ENCODE data around the gene CBX1.

CBX1 gene

GRCh38 chr17:48031966-48032365 lies 69.3 kb downstream of the CBX1 start:
- Histone ChIP-seq H3K27me3 (peaks cover 32 to 57% (median 53%) of the 10 kb centered on the region in 11 experiments), H4K20me1 (peaks cover 0 to 9% (median 5%) of the 10 kb centered on the region in 11 experiments; a peak in 11 of 22 replicates), H3K27ac (no peak overlapping the region), H3K9me3 (replicated peaks in 1 of 11) (no peaks in the 10 kb centered on the region), H3K36me3 (no peaks in the 10 kb centered on the region), H3K9ac (no peak overlapping the region), H3K4me3 (no peak overlapping the region), H3K4me1 (peaks cover 0 to 4% (median 2%) of the 10 kb centered on the region in 10 experiments; a peak in 16 of 20 replicates), H3K4me2 (no peak overlapping the region)
- TF ChIP-seq Cebpa-rat (IDR thresholded peaks at IDR 0.05) = no peak

DNA sequence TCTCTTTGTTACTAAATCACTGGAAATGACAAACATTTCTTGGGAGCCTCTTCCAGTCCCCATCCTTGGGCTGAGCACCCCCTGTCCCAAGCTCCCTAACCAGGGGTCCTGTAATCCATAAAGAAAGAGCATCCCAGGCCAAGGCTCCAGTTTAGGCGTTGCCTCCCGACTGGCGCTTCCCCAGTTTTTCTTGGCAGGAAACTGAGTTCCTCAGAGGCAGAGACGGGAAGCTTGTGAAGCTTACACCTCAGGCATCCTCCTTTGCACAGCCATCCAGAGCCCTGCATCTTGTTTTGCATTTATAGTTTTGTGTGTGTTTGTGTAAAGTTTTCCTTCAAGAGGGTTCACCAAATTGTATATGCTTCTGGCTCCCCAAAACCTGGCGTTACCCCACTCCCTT lies 70.7 kb downstream of the CBX1 start:
- Histone ChIP-seq H4K20me1 (peaks cover 0 to 14% (median 0%) of the 10 kb centered on the region in 11 experiments; a peak in 7 of 22 replicates), H3K9ac (no peak overlapping the region), H3K4me3 (no peak overlapping the region), H3K36me3 (no peaks in the 10 kb centered on the region), H3K27me3 (peaks cover 18 to 47% (median 40%) of the 10 kb centered on the region in 11 experiments; a peak in 21 of 22 replicates), H3K9me3 (replicated peaks in 1 of 11) (no peaks in the 10 kb centered on the region), H3K27ac (no peak overlapping the region), H3K4me1 (peaks cover 5 to 12% (median 7%) of the 10 kb centered on the region in 10 experiments), H3K4me2 (no peak overlapping the region)
- TF ChIP-seq Cebpa-rat (IDR thresholded peaks at IDR 0.05) = no peak

DNA sequence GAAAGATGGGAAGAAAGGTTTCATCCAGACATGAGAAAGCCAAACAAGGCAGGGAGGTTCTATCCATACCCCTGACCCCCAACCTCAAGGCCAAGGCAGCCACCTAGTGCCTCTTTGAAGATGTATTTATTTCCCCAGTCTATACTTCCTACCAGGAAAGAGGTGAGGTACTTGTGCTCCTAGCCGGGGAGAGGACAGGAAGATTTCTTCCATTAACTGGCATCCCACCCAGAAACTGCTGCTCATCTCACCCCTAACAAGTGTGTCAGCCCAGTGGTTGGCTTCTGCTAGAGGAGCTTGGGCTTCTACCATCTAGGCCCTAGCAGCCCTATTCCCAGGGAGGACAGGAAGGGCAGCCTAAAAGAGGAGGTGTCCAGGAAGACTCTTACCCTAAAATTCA lies 72.5 kb downstream of the CBX1 start:
- no peak overlapping the region for H3K9ac ChIP-seq
- no peaks in the 10 kb centered on the region for H3K9me3 ChIP-seq (replicated peaks in 1 of 11)
- peaks cover 3 to 41% (median 35%) of the 10 kb centered on the region in 11 experiments; a peak in 20 of 22 replicates for H3K27me3 ChIP-seq
- no peaks in the 10 kb centered on the region for H3K36me3 ChIP-seq
- no peak overlapping the region for H3K4me3 ChIP-seq
- H3K4me1 ChIP-seq = peaks cover 17 to 24% (median 21%) of the 10 kb centered on the region in 10 experiments
- H4K20me1 ChIP-seq = peaks cover 0 to 20% (median 9%) of the 10 kb centered on the region in 11 experiments; a peak in 11 of 22 replicates
- H3K27ac ChIP-seq = no peak overlapping the region
- no peak for TF ChIP-seq Cebpa-rat (IDR thresholded peaks at IDR 0.05)
- H3K4me2 ChIP-seq = no peak overlapping the region

- H3K4me2 ChIP-seq = no peak overlapping the region
- H3K9ac ChIP-seq = no peak overlapping the region
- H3K4me3 ChIP-seq = no peak overlapping the region
- peaks cover 0 to 25% (median 13%) of the 10 kb centered on the region in 11 experiments; a peak in 10 of 22 replicates for H4K20me1 ChIP-seq
- H3K9me3 ChIP-seq (replicated peaks in 1 of 11) = no peaks in the 10 kb centered on the region
- peaks cover 26 to 33% (median 31%) of the 10 kb centered on the region in 10 experiments for H3K4me1 ChIP-seq
- no peak for TF ChIP-seq Cebpa-rat (IDR thresholded peaks at IDR 0.05)
- H3K27ac ChIP-seq = no peak overlapping the region
- H3K27me3 ChIP-seq = peaks cover 14 to 41% (median 35%) of the 10 kb centered on the region in 11 experiments; a peak in 21 of 22 replicates
- H3K36me3 ChIP-seq = no peaks in the 10 kb centered on the region
Observed at GRCh38 chr17:48027322-48027981, 73.8 kb downstream of the CBX1 start.

DNA sequence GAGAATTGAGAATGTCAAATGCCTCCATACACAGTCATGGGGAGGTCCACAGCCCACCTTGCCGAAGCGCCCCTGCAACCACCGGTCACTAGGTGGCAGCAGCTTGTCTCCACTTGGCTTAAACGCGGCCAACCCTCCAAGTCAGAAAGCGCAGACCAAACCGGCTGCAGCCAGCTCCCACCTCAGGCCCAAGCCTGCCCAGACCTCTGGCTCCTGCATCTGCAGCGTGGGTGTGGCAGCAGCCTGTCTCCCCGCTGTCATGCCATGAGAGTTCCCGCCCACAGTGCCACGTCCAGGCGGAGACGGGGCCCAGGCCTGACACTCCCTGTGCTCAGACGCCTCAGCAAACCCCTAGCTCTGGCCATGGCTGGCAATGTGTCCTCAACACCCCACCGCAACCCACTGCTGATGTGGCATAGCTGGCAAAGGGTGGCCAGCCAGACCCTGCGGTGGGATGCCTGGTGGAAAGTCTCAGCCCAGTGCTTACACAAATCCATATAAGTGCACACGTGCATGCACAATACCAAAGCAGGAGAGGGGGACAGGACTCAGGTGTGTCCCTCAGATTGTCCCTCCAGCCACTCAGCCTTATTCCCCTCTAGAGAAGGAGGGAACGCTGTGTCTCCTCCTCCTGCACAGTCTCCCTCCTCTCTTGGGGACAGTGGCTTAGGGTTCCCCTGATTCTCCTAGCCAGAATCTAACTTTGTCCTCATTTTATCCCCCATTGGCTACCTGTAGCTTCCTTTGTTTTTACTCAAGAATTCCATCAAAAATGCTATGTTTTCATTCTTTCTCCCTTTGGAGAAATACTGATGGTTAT lies 74.6 kb downstream of the CBX1 start:
- Histone ChIP-seq H3K27ac (no peak overlapping the region), H3K4me2 (peak overlapping the region in 3 of 11 experiments; percentile 96; a peak in 7 of 22 replicates), H3K27me3 (peaks cover 16 to 41% (median 35%) of the 10 kb centered on the region in 11 experiments; a peak in 21 of 22 replicates), H3K4me3 (no peak overlapping the region), H4K20me1 (peaks cover 0 to 25% (median 13%) of the 10 kb centered on the region in 11 experiments; a peak in 9 of 22 replicates), H3K9me3 (replicated peaks in 1 of 11) (no peaks in the 10 kb centered on the region), H3K4me1 (peaks cover 26 to 39% (median 32%) of the 10 kb centered on the region in 10 experiments), H3K36me3 (no peaks in the 10 kb centered on the region), H3K9ac (no peak overlapping the region)
- no peak for TF ChIP-seq Cebpa-rat (IDR thresholded peaks at IDR 0.05)

DNA sequence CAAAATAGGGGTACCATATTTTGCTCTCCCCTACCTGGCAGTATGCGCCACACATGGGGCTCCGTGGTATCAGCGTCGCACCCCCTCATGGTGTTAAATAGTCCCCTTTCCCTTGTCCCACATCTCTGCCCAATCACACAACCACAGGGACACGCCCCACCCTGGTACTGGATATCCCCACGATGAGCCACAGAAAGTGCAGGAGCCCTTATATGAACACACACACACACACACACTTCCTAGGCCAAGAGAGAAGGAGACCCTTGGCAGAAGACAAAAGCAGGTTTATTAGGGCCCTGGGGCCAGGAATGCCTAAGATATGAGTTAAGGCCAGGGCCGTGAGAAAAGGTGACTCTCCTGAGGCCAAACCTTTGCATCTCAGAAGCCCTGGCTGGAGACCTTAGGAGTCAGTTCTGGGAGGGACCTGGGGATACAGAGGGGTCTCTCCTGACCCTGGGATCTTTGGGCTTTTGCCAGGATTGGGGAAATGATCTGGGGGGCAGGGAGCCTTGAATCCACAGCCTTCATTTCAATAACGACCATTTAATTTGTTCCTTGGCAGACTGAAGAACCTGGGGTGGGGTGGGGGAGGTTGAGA lies 75.3 kb downstream of the CBX1 start:
- Histone ChIP-seq H3K4me2 (peak overlapping the region; percentile 92 to 100 (median 96)), H3K4me3 (peak overlapping the region in 6 of 10 experiments; percentile 46 to 63 (median 56); a peak in 12 of 20 replicates), H3K27ac (no peak overlapping the region), H4K20me1 (peaks cover 0 to 27% (median 13%) of the 10 kb centered on the region in 11 experiments; a peak in 9 of 22 replicates), H3K27me3 (peaks cover 23 to 46% (median 39%) of the 10 kb centered on the region in 11 experiments), H3K36me3 (no peaks in the 10 kb centered on the region), H3K4me1 (peaks cover 26 to 43% (median 33%) of the 10 kb centered on the region in 10 experiments), H3K9me3 (replicated peaks in 1 of 11) (no peaks in the 10 kb centered on the region), H3K9ac (peak overlapping the region in 3 of 11 experiments; percentile 7 to 63 (median 53); a peak in 2 of 22 replicates)
- TF ChIP-seq Cebpa-rat (IDR thresholded peaks at IDR 0.05) = no peak

DNA sequence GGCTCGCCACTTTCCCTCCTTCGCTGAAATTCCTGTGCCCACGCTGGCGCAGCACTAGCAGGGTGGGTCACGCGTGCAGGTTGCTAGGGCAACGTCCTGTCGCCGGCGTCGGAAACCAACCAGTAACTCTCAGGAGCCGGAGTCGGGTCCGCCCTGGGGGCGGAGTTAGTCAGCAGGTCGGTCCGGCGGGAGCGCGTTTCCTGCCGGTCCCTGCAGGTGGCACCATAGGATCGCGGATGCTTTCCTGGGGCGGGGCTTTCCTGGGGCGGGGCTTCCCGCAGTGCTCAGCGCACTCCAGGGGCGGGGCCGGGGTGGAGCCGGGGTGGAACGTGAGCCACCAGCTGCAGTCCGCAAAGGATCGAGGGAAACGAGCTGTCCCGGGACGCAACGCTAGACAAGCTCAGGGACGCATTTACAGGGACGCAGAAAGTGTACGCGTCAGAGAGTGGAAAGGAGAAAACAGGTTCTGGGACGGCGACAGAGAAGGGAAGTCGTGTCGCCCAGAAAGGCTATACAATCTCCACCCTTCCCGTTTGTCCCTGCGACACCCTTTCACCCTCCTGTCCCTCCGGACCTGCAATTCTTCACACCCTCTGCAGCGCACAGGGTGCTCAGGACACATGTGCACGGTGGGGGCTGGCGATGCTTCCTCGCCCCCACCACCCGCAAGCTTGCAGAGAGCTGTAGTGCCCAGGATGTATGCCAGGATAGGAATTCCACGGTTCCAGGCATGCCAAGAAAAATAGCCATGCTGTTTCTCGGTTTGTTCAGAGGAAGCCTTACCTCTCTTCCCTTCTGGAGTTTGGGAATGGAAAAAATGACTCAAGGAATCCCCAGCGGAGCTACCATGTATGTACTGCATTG lies 76.0 kb downstream of the CBX1 start:
- no peaks in the 10 kb centered on the region for H3K9me3 ChIP-seq (replicated peaks in 1 of 11)
- peaks cover 0 to 29% (median 13%) of the 10 kb centered on the region in 11 experiments; a peak in 9 of 22 replicates for H4K20me1 ChIP-seq
- TF ChIP-seq Cebpa-rat (IDR thresholded peaks at IDR 0.05) = no peak
- H3K4me1 ChIP-seq = peaks cover 26 to 43% (median 33%) of the 10 kb centered on the region in 10 experiments
- peak overlapping the region in 2 of 11 experiments; percentile 24 to 68; a peak in 2 of 22 replicates for H3K27ac ChIP-seq
- peak overlapping the region; percentile 48 to 70 (median 58); a peak in 19 of 20 replicates for H3K4me3 ChIP-seq
- peak overlapping the region; percentile 94 to 100 (median 96) for H3K4me2 ChIP-seq
- H3K27me3 ChIP-seq = peaks cover 30 to 53% (median 47%) of the 10 kb centered on the region in 11 experiments
- H3K36me3 ChIP-seq = no peaks in the 10 kb centered on the region
- H3K9ac ChIP-seq = peak overlapping the region in 9 of 11 experiments; percentile 7 to 65 (median 58); a peak in 14 of 22 replicates

Measured in BLaER1 treated with 17β-estradiol and CSF1 and Interleukin-3, amounts not matched to agents 10 nM and 100 nM (cell line).